Peyer's patch (tissue), 4 donors: ENCODE data around the gene CD274.

Experiments used
- CTCF ChIP-seq, 6 experiments: fragments of 450-650 bp in 4 of 6; fragments of 200-600 bp in 2 of 6; sonication (generic) in 1 of 6; IDR thresholded peaks; one replicate each; pipeline ENCODE4 v1.5.1; 2017 to 2019; ENCODE audit warnings: antibody characterized with exemption in 6 of 6, mild to moderate bottlenecking in 3 of 6, moderate library complexity in 1 of 6
- POLR2A ChIP-seq, 2 donors: fragments of 450-650 bp; IDR thresholded peaks; one replicate each; pipeline ENCODE4 v1.5.1; 2017; ENCODE audit warnings: antibody characterized with exemption in 2 of 2, mild to moderate bottlenecking in 2 of 2, moderate library complexity in 2 of 2

GRCh38 chr9:5460157-5460556 lies 9.8 kb downstream of the CD274 start:
- TF ChIP-seq CTCF (IDR thresholded peaks at IDR 0.05), result no peak
- no peak for TF ChIP-seq POLR2A (IDR thresholded peaks at IDR 0.05)
